A549 (cell line): Measurements from ENCODE around the gene SUGP2. TPM values are rescaled to one million over a fixed set of nuclear protein-coding genes. Genes with fewer than 3 reads are reported as not detected.

Source experiments
- ATAC-seq, 2 experiments: fragments of 200-7000 bp in 1 of 2; fragments of >200 bp in 1 of 2; cut with Nextera tagmentation in 1 of 2; cut with Tn5 transposase in 1 of 2; 3 replicates each; pipeline versions ENCODE4 v1.8.0 to v1.9.1; 2018 to 2020; ENCODE audit warnings: mild to moderate bottlenecking in 1 of 2, moderate library complexity in 1 of 2
- CTCF ChIA-PET: fragments of 300-600 bp; sonication (Branson Sonifier 250); formaldehyde crosslinking; extraction: SDS; loops from one replicate; lab custom pipeline; 2021; ENCODE audit warnings: antibody characterized with exemption, inconsistent platforms; lab: Yijun Ruan, JAX
- POLR2A ChIA-PET: fragments of 350-600 bp; formaldehyde crosslinking; extraction: SDS; loops from one replicate; lab custom pipeline; 2021; ENCODE audit warnings: antibody characterized with exemption, inconsistent platforms; lab: Yijun Ruan, JAX
- DNase-seq, 2 experiments: peaks; one replicate each; pipeline versions ENCODE4 v3.0.0 to v3.0.0-alpha.2; 2011 to 2016; ENCODE audit warnings: low read depth in 1 of 2, low spot score in 1 of 2
- FAIRE-seq: peaks from 2 replicates; lab custom pipeline; 2011; peaks lifted over from hg19 to GRCh38; lab: Jason Lieb, UNC
- H3K27ac ChIP-seq, 2 experiments: fragments of >200 bp; sonication (Bioruptor Twin); formaldehyde crosslinking; 3 replicates each; pipeline ENCODE4 v1.5.1; 2016 to 2017
- H3K4me1 ChIP-seq: fragments of >200 bp; sonication (Bioruptor Twin); formaldehyde crosslinking; 3 replicates; pipeline ENCODE4 v1.6.1; 2016
- H3K4me2 ChIP-seq: fragments of >200 bp; sonication (Bioruptor Twin); formaldehyde crosslinking; 3 replicates; pipeline ENCODE4 v1.6.1; 2016
- H3K4me3 ChIP-seq: fragments of >200 bp; sonication (Bioruptor Twin); formaldehyde crosslinking; 3 replicates; pipeline ENCODE4 v1.5.1; 2016
- H3K9me3 ChIP-seq: fragments of >200 bp; sonication (Bioruptor Twin); formaldehyde crosslinking; 3 replicates; pipeline ENCODE4 v1.6.1; 2016
- CHD4 ChIP-seq: fragments of 200-600 bp; sonication (generic); IDR thresholded peaks from 2 replicates; pipeline ENCODE4 v1.6.1; 2016; ENCODE audit warnings: antibody characterized with exemption, mild to moderate bottlenecking, borderline replicate concordance
- HES2 ChIP-seq: fragments of >200 bp; sonication (Bioruptor Twin); formaldehyde crosslinking; IDR thresholded peaks from 2 replicates; pipeline ENCODE4 v1.6.1; 2016
- HOXA7 ChIP-seq: fragments of 250-450 bp; sonication (Bioruptor Pico); IDR thresholded peaks from 2 replicates; pipeline ENCODE4 v1.5.0; 2020; ENCODE audit warnings: mild to moderate bottlenecking, moderate library complexity
- HOXB5 ChIP-seq: fragments of 250-450 bp; sonication (Bioruptor Pico); IDR thresholded peaks from 2 replicates; pipeline ENCODE4 v1.5.0; 2020; ENCODE audit warnings: mild to moderate bottlenecking, moderate library complexity
- MAFK ChIP-seq: fragments of 450-650 bp; IDR thresholded peaks from 2 replicates; pipeline ENCODE4 v1.6.1; 2014; ENCODE audit not compliant: partially characterized antibody
- MAX ChIP-seq: IDR thresholded peaks from 2 replicates; pipeline ENCODE4 v1.6.1; 2012
- MAZ ChIP-seq: fragments of 150-350 bp; IDR thresholded peaks from 2 replicates; pipeline ENCODE4 v1.6.1; 2014; ENCODE audit warnings: antibody characterized with exemption, low read depth, low read length, borderline replicate concordance
- NFE2L2 ChIP-seq: fragments of 150-350 bp; conservative IDR thresholded peaks from 2 replicates; pipeline ENCODE4 v1.6.1; 2014; ENCODE audit warnings: low read length
- NR3C1 ChIP-seq: fragments of >200 bp; sonication (Bioruptor Twin); formaldehyde crosslinking; IDR thresholded peaks from 3 replicates; pipeline ENCODE4 v1.6.1; 2017
- POLR2AphosphoS2 ChIP-seq: conservative IDR thresholded peaks from 2 replicates; pipeline ENCODE4 v1.6.1; 2012; ENCODE audit warnings: low read length, improper control_type of control experiment, inconsistent platforms
- RAD21 ChIP-seq, 2 experiments: fragments of >200 bp in 1 of 2; sonication (Bioruptor Twin) in 1 of 2; formaldehyde crosslinking in 1 of 2; IDR thresholded peaks in 1 of 2; conservative IDR thresholded peaks in 1 of 2; 2 replicates in 1 of 2; 3 replicates in 1 of 2; pipeline ENCODE4 v1.6.1; 2012 to 2018; ENCODE audit warnings: inconsistent platforms in 1 of 2
- RCOR1 ChIP-seq: fragments of 150-350 bp; IDR thresholded peaks from 2 replicates; pipeline ENCODE4 v1.6.1; 2014; ENCODE audit warnings: antibody characterized with exemption, low read length, low read depth
- RFX5 ChIP-seq: fragments of 450-650 bp; IDR thresholded peaks from 2 replicates; pipeline ENCODE4 v1.7.1; 2014; ENCODE audit warnings: antibody characterized with exemption, mild to moderate bottlenecking, moderate library complexity
- SMC3 ChIP-seq: fragments of >200 bp; sonication (Bioruptor Twin); formaldehyde crosslinking; IDR thresholded peaks from 3 replicates; pipeline ENCODE4 v1.6.1; 2018; ENCODE audit warnings: inconsistent platforms
- TFCP2L1 ChIP-seq: fragments of 250-450 bp; sonication (Bioruptor Pico); IDR thresholded peaks from 2 replicates; pipeline ENCODE4 v1.5.0; 2021; ENCODE audit warnings: mild to moderate bottlenecking
- USF2 ChIP-seq: fragments of 450-650 bp; IDR thresholded peaks from 2 replicates; pipeline ENCODE4 v1.6.1; 2014; ENCODE audit warnings: antibody characterized with exemption
- ZFP36 ChIP-seq: fragments of 450-650 bp; IDR thresholded peaks from 2 replicates; pipeline ENCODE4 v1.6.1; 2014; ENCODE audit warnings: borderline replicate concordance; ENCODE audit not compliant: partially characterized antibody
- ZNF302 ChIP-seq: fragments of 250-450 bp; sonication (Bioruptor Pico); IDR thresholded peaks from 2 replicates; pipeline ENCODE4 v1.9.0; 2021; ENCODE audit warnings: inconsistent platforms, mild to moderate bottlenecking, moderate library complexity
- WGBS: methylation state at CpG from one replicate; pipeline ENCODE4 v1.1.6; 2017; ENCODE audit errors: missing lambda C conversion rate; 5-methylcytosine and 5-hydroxymethylcytosine counted together
- polyA plus RNA-seq, 4 experiments: library from polyadenylated mRNA; depleted of rRNA in 3 of 4; stranded (reverse); fragments of >200 nt; fragmentation: RNase III in 1 of 4; extraction: RNeasy Plus Mini Kit Qiagen cat#74134 plus additional on column Dnase treatment in 1 of 4; gene quantifications; 2 replicates in 3 of 4; 3 replicates in 1 of 4; pipeline ENCODE4 v1.2.3, GENCODE V29; 2011 to 2017
- TF ChIP-seq, protein P1 (sequence below): fragments of 250-450 bp; sonication (Bioruptor Pico); IDR thresholded peaks from 2 replicates; pipeline ENCODE4 v1.5.0; 2020; ENCODE audit warnings: low read depth, mild to moderate bottlenecking, moderate library complexity
- TF ChIP-seq, protein P2 (sequence below): IDR thresholded peaks from 2 replicates; pipeline ENCODE4 v1.6.1; 2012
- TF ChIP-seq, protein P3 (sequence below): fragments of 250-450 bp; sonication (Bioruptor Pico); IDR thresholded peaks from 2 replicates; pipeline ENCODE4 v1.5.0; 2021; ENCODE audit warnings: mild to moderate bottlenecking, moderate library complexity, borderline replicate concordance
- TF ChIP-seq, protein P4 (sequence below): IDR thresholded peaks from 2 replicates; pipeline ENCODE4 v1.6.1; 2012; ENCODE audit warnings: low read depth, borderline replicate concordance

Gene SUGP2
- polyA plus RNA-seq, 2 of the 4 experiments (the other 2 are of a cell fraction), result 42.4 to 43.9 TPM

DNA sequence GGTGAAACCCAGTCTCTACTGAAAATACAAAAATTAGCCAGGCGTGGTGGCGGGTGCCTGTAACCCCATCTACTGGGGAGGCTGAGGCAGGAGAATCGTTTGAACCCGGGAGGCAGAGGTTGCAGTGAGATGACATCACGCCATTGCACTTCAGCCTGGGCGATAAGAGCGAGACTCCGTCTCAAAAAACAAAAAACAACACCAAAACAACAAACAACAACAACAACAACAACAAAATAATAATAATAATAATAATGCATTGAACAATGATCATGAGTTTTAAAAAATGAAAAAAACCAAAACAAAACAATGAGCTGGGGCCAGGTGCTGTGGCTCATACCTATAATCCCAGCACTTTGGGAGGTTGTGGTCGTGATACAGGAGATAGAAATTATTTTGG is 69.2 kb downstream of the SUGP2 start:
- TF ChIP-seq MAZ (no peak), RFX5 (no peak), MAX (no peak), NFE2L2 (no peak)
- H3K4me2 ChIP-seq, result no peak overlapping the region
- H3K4me1 ChIP-seq, result peaks cover 15% of the 10 kb centered on the region
- no peaks in the 10 kb centered on the region for H3K9me3 ChIP-seq
- ATAC-seq, result no peak
- no peak overlapping the region for H3K27ac ChIP-seq
- ChIA-PET CTCF (interaction anchor here (0.7 to 1.7 kb wide), 3 partner anchors 19 to 44 kb away, joined by 3 to 4 read pairs (median 4); no protein-coding TSS in a partner anchor), POLR2A (no interaction called here)
- DNase-seq, result no peak
- FAIRE-seq, result no peak
- 90% methylated on average over 9 of the region's 9 CpGs for WGBS
- H3K4me3 ChIP-seq, result no peak overlapping the region

DNA sequence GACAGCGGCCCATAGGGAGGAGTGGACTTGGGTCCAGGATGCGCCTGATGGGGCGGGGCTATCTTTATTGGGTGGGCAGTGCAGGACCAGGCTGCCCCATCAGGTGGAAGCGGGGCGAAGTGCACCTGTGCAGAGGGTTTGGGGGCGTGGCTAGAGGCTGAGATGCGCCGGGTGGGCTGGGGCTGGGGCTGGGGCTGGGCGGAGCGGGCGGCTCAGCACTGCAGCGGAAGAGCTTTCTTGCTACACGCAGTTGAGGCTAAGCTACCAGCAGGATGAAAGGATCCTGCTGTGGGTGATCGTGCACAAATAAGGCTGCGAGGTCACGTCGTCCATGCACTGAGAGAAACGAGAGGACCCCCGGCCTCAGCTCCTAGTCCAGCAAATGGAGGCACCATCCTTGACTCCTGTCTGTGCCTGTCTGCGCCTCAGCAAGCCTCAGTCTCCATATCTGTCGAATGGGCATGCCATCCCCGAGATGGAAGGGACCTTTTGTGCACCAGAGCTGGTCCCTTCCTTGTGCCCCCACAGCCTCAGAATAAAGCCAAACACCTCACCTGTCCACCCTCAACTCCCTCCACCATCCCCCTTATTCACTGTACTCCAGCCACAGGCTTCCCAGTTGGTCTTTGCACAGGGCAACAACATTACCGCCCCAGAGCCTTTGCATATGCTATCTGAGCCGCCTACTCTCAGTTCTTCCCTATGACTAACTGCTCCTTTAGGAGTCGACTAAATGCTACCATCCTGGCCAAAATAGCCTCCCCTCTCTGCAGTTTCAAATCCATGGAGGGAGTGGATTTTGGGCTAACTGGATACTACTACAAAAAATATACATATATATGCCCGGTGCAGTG is 71.3 kb downstream of the SUGP2 start:
- ChIA-PET POLR2A (no interaction called here), CTCF (interaction anchor here (0.7 kb wide), 1 partner anchor 23 kb away, joined by 3 read pairs; no protein-coding TSS in a partner anchor)
- 68% methylated on average over 18 of the region's 26 CpGs for WGBS
- Histone ChIP-seq H3K4me1 (no peaks in the 10 kb centered on the region), H3K9me3 (no peaks in the 10 kb centered on the region), H3K4me2 (no peak overlapping the region), H3K27ac (no peak overlapping the region), H3K4me3 (no peak overlapping the region)
- TF ChIP-seq TFCP2L1 (CRISPR knock-in tag) (no peak), HOXA7 (no peak), RCOR1 (no peak), USF2 (no peak), POLR2AphosphoS2 (no peak), SMC3 (no peak), HES2 (no peak), HOXB5 (CRISPR knock-in tag) (no peak)
- TF ChIP-seq, protein P1, sequence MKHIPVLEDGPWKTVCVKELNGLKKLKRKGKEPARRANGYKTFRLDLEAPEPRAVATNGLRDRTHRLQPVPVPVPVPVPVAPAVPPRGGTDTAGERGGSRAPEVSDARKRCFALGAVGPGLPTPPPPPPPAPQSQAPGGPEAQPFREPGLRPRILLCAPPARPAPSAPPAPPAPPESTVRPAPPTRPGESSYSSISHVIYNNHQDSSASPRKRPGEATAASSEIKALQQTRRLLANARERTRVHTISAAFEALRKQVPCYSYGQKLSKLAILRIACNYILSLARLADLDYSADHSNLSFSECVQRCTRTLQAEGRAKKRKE (CRISPR knock-in tag), result no peak
- DNase-seq (no peak), FAIRE-seq (no peak), ATAC-seq (peak in 1 of 2 experiments; percentile 34; a peak in 2 of 6 replicates)

DNA sequence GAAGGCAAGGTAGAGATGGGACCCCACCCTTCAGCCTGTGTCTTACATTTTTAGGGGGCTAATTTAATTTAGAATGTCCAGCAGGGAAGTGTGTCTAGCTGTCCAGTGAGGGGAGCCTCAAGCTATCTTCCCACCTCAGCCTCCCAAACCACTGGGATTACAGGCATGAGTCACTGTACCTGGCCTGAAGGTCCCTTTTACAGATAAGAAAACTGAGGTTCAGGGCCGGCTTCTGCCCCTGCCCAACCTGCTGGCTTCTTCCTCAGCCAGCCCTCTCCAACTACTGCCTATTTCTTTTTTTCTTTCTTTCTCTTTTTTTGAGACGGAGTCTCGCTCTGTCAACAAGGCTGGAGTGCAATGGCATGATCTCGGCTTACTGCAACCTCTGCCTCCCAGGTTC is 72.9 kb downstream of the SUGP2 start:
- H3K4me2 ChIP-seq, result no peak overlapping the region
- no peaks in the 10 kb centered on the region for H3K4me1 ChIP-seq
- ChIA-PET CTCF (interaction anchor here (1.4 to 1.7 kb wide), 2 partner anchors 13 to 24 kb away, joined by 5 read pairs; no protein-coding TSS in a partner anchor), POLR2A (no interaction called here)
- ATAC-seq (no peak; a peak in 1 of 6 replicates), DNase-seq (no peak), FAIRE-seq (no peak)
- H3K4me3 ChIP-seq, result no peak overlapping the region
- H3K9me3 ChIP-seq, result no peaks in the 10 kb centered on the region
- 78% methylated on average over 4 of the region's 4 CpGs for WGBS
- H3K27ac ChIP-seq, result no peak overlapping the region
- TF ChIP-seq HOXA7, result no peak
- TF ChIP-seq, protein P1 (CRISPR knock-in tag), result no peak
- no peak for TF ChIP-seq RAD21 (conservative IDR thresholded peaks at IDR 0.05 in 1 of 2, IDR thresholded peaks at IDR 0.05 in 1 of 2)
- no peak for TF ChIP-seq CHD4
- TF ChIP-seq, protein P2, sequence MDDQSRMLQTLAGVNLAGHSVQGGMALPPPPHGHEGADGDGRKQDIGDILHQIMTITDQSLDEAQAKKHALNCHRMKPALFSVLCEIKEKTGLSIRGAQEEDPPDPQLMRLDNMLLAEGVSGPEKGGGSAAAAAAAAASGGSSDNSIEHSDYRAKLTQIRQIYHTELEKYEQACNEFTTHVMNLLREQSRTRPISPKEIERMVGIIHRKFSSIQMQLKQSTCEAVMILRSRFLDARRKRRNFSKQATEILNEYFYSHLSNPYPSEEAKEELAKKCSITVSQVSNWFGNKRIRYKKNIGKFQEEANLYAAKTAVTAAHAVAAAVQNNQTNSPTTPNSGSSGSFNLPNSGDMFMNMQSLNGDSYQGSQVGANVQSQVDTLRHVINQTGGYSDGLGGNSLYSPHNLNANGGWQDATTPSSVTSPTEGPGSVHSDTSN, result no peak
- no peak for TF ChIP-seq NR3C1
- TF ChIP-seq, protein P3, sequence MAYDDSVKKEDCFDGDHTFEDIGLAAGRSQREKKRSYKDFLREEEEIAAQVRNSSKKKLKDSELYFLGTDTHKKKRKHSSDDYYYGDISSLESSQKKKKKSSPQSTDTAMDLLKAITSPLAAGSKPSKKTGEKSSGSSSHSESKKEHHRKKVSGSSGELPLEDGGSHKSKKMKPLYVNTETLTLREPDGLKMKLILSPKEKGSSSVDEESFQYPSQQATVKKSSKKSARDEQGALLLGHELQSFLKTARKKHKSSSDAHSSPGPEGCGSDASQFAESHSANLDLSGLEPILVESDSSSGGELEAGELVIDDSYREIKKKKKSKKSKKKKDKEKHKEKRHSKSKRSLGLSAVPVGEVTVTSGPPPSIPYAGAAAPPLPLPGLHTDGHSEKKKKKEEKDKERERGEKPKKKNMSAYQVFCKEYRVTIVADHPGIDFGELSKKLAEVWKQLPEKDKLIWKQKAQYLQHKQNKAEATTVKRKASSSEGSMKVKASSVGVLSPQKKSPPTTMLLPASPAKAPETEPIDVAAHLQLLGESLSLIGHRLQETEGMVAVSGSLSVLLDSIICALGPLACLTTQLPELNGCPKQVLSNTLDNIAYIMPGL, result no peak
- no peak for TF ChIP-seq RCOR1
- TF ChIP-seq ZFP36, result no peak
- TF ChIP-seq, protein P4, sequence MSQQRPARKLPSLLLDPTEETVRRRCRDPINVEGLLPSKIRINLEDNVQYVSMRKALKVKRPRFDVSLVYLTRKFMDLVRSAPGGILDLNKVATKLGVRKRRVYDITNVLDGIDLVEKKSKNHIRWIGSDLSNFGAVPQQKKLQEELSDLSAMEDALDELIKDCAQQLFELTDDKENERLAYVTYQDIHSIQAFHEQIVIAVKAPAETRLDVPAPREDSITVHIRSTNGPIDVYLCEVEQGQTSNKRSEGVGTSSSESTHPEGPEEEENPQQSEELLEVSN, result no peak
- TF ChIP-seq MAX, result no peak
- TF ChIP-seq MAFK, result no peak
- TF ChIP-seq ZNF302 (CRISPR knock-in tag), result no peak
